OCI-LY3 (cell line): ENCODE data around the gene FBXO41.

Experiments used
- H2AFZ ChIP-seq: fragments of 200-600, 300-600 bp; shearing (Covaris generic); 2 replicates; pipeline ENCODE4 v1.6.0; 2014; ENCODE audit warnings: antibody characterized with exemption, low read depth, low read length
- H3K27ac ChIP-seq: fragments of 200-600, 300-600 bp; sonication (generic); 2 replicates; pipeline ENCODE4 v1.5.1; 2014; ENCODE audit warnings: mild to moderate bottlenecking, low read length, moderate library complexity, mixed read lengths
- H3K27me3 ChIP-seq: fragments of 200-600, 300-600 bp; sonication (generic); 2 replicates; pipeline ENCODE4 v1.6.1; 2014; ENCODE audit warnings: low read depth, low read length, mixed read lengths
- H3K36me3 ChIP-seq: fragments of 200-600, 300-600 bp; sonication (generic); replicated peaks from 2 replicates; pipeline ENCODE3; 2014; ENCODE audit warnings: low read depth, low read length, mixed read lengths
- H3K4me1 ChIP-seq: fragments of 300-600, 200-600 bp; sonication (generic); 2 replicates; pipeline ENCODE4 v1.6.1; 2014; ENCODE audit warnings: low read length, mixed read lengths
- H3K4me2 ChIP-seq: fragments of 200-600, 300-600 bp; sonication (generic); 2 replicates; pipeline ENCODE4 v1.6.1; 2014; ENCODE audit warnings: low read length, mixed read lengths
- H3K4me3 ChIP-seq: fragments of 300-600, 200-600 bp; sonication (generic); 2 replicates; pipeline ENCODE4 v1.5.1; 2014; ENCODE audit warnings: antibody characterized with exemption, mild to moderate bottlenecking, low read length, moderate library complexity
- H3K79me2 ChIP-seq: fragments of 300-600, 200-600 bp; shearing (Covaris generic); 2 replicates; pipeline ENCODE4 v1.6.1; 2014; ENCODE audit warnings: mild to moderate bottlenecking, low read length, mixed read lengths
- H3K9ac ChIP-seq: fragments of 300-600, 200-600 bp; shearing (Covaris generic); 2 replicates; pipeline ENCODE4 v1.6.0; 2014; ENCODE audit warnings: mild to moderate bottlenecking, low read length, moderate library complexity
- H3K9me3 ChIP-seq: fragments of 200-600, 300-600 bp; shearing (Covaris generic); 2 replicates; pipeline ENCODE4 v1.6.1; 2014; ENCODE audit warnings: low read length, mixed read lengths; ENCODE audit not compliant: insufficient read depth
- H4K20me1 ChIP-seq: fragments of 200-600, 300-600 bp; sonication (generic); 2 replicates; pipeline ENCODE4 v1.6.1; 2016; ENCODE audit warnings: low read length, mixed read lengths; ENCODE audit not compliant: insufficient read depth
- EZH2phosphoT487 ChIP-seq: fragments of 200-600 bp; shearing (Covaris generic); IDR thresholded peaks from 2 replicates; pipeline ENCODE4 v1.6.1; 2018; ENCODE audit warnings: antibody characterized with exemption, mixed run types, low read depth
- TF ChIP-seq, protein P1 (sequence below): fragments of 200-600, 300-600 bp; sonication (generic); IDR thresholded peaks from 2 replicates; pipeline ENCODE4 v1.5.1; 2014; ENCODE audit warnings: antibody characterized with exemption, low read length, low read depth

The FBXO41 gene

DNA sequence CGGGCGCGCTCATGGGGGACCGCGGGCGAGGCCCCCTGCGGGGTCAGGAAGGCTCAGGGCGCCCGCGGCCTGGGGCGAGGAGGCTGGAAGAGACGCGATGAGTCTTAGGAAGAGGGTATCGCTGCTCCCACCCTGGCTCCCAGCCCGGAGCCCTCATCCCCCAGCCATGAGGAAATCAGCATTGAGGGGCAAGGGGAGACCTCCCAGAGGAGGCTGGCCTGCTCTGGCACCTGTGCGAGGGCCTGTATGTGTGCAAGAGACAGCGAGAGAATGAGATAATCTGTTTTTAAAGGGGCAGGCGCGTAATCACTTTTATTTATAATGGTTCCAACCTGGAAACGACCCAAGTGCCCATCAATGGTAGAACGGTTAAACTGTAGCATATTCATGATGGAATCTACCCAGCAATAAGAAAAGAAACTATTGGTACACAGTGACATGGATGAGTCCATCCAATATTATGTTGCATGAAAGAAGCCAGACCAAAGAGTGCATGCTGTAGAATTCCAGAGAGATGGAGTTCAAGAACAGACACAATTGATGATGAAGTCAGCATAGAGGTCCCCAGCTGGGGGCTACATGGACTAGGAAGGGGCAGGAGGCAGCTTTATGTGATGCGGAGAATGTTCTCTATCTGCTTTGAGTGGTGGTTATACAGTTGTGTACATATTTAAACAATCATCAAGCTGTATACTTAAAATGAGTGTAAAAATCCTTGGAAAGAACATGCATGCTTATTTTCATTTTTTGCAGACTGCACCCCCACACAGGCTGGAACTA is 14.4 kb downstream of the FBXO41 start:
- H3K4me3 ChIP-seq: no peak overlapping the region
- no peak overlapping the region for H3K9ac ChIP-seq

DNA sequence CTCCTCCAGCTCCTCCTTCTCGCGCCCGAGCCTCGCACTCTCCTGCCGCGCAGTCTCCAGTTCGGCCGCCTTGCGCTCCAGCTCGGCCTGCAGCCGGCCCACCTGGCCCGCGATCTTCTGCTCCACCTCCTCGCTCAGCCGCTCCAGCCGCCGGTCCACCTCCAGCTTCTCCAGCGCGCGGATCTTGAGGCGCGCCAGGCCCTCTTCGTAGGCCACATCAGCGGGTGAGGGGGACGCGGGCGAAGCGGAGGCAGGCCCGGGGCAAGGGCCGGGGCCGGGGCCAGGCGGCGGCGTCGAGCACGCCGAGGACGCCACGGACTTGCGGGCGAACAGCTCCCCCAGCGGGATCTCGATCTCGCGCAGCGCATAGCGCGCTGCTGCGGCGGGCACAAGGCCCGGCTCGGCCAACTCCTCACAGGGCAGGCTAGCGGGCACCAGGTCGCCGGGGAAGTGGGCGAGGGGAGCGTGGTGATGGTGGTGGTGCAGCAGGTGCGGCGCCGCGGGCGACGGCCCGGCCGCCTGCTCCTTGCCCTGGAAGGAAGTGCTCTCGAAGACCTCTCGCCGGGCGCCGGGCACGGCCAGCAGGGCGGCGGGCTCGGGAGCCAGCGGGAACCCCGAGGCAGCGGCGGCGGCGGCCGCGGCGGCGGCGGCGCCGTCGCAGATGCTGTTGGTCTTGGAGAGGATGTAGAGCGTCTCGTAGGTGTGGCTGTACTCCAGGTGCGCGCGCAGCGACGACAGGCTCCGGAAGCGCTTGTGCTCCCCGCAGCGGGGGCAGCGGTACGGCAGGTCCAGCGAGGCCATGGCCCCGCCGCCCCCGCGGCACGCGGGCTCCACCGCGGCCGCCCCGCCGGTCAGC is 15.2 kb downstream of the FBXO41 start:
- Histone ChIP-seq H3K9ac (no peak overlapping the region), H3K4me1 (no peaks in the 10 kb centered on the region), H3K36me3 (peaks cover 31% of the 10 kb centered on the region), H3K79me2 (peaks cover 82% of the 10 kb centered on the region), H3K27ac (no peak overlapping the region), H3K9me3 (no peaks in the 10 kb centered on the region), H4K20me1 (peaks cover 53% of the 10 kb centered on the region), H2AFZ (no peak overlapping the region), H3K4me3 (no peak overlapping the region), H3K27me3 (no peaks in the 10 kb centered on the region), H3K4me2 (no peak overlapping the region)
- TF ChIP-seq, protein P1, sequence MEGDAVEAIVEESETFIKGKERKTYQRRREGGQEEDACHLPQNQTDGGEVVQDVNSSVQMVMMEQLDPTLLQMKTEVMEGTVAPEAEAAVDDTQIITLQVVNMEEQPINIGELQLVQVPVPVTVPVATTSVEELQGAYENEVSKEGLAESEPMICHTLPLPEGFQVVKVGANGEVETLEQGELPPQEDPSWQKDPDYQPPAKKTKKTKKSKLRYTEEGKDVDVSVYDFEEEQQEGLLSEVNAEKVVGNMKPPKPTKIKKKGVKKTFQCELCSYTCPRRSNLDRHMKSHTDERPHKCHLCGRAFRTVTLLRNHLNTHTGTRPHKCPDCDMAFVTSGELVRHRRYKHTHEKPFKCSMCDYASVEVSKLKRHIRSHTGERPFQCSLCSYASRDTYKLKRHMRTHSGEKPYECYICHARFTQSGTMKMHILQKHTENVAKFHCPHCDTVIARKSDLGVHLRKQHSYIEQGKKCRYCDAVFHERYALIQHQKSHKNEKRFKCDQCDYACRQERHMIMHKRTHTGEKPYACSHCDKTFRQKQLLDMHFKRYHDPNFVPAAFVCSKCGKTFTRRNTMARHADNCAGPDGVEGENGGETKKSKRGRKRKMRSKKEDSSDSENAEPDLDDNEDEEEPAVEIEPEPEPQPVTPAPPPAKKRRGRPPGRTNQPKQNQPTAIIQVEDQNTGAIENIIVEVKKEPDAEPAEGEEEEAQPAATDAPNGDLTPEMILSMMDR: no peak
- TF ChIP-seq EZH2phosphoT487: no peak

More for the DNA sequence above, 14.4 kb downstream of the FBXO41 start:
- Histone ChIP-seq H4K20me1 (peaks cover 60% of the 10 kb centered on the region), H3K27ac (no peak overlapping the region), H3K4me1 (no peaks in the 10 kb centered on the region), H3K36me3 (peaks cover 25% of the 10 kb centered on the region), H2AFZ (no peak overlapping the region), H3K27me3 (no peaks in the 10 kb centered on the region), H3K9me3 (no peaks in the 10 kb centered on the region), H3K4me2 (no peak overlapping the region), H3K79me2 (peaks cover 90% of the 10 kb centered on the region)
- TF ChIP-seq EZH2phosphoT487: no peak
- TF ChIP-seq, protein P1: no peak

DNA sequence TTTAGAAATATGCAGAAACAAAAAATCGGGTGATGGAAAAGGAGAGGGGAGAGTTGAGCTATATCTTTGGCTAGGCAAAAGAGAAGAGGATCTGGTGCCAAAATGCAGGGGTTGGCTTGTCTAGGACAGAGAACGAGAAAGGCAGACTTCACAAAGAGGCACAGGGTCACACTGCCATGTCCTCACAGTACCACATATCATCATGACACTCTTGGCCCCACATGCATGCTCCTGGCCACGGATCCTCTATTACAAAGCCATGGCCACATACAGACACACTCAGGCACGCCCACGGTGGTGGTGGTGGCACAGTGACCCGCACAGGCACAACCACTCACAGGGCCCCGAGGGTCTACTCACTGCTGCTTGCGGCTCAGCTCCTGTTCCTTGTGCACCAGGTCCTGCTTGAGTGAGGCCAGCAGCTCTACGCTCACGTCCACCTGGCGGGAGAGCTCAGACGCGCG is 15.9 kb downstream of the FBXO41 start:
- Histone ChIP-seq H3K27me3 (no peaks in the 10 kb centered on the region), H3K36me3 (peaks cover 31% of the 10 kb centered on the region), H3K27ac (no peak overlapping the region), H3K4me3 (no peak overlapping the region), H3K4me2 (no peak overlapping the region), H4K20me1 (peaks cover 49% of the 10 kb centered on the region), H3K9me3 (no peaks in the 10 kb centered on the region), H3K79me2 (peaks cover 75% of the 10 kb centered on the region), H3K4me1 (no peaks in the 10 kb centered on the region), H3K9ac (no peak overlapping the region), H2AFZ (no peak overlapping the region)
- TF ChIP-seq, protein P1: no peak
- TF ChIP-seq EZH2phosphoT487: no peak

DNA sequence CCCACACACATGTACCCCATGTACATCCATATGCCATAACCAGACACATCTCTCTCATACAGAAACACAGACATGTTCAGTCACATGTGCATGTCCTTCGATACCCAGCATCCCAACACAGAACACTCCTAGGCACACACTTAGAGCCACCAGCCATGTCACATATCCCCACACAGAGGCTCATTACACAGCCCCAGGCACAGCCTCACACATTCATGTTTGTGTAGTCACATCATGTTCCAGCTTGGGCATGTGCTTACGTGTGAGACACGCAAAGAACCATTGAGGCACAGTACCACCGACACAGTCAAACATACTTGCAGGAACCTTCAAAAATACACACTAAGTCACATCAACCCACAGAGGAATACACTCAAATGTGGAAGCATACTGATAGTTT is 17.3 kb downstream of the FBXO41 start:
- no peak overlapping the region for H3K4me2 ChIP-seq
- peaks cover 32% of the 10 kb centered on the region for H3K36me3 ChIP-seq
- H3K27me3 ChIP-seq: no peaks in the 10 kb centered on the region
- H3K4me3 ChIP-seq: no peak overlapping the region
- no peak overlapping the region for H3K9ac ChIP-seq
- H3K4me1 ChIP-seq: no peaks in the 10 kb centered on the region
- no peak for TF ChIP-seq EZH2phosphoT487
- TF ChIP-seq, protein P1: no peak
- peaks cover 36% of the 10 kb centered on the region for H4K20me1 ChIP-seq
- no peak overlapping the region for H3K27ac ChIP-seq
- no peaks in the 10 kb centered on the region for H3K9me3 ChIP-seq
- peaks cover 61% of the 10 kb centered on the region for H3K79me2 ChIP-seq
- H2AFZ ChIP-seq: no peak overlapping the region
